HEK293 (cell line): ENCODE data around the gene EGR1.

Experiments used
- CTCF ChIA-PET: fragments of 350-600 bp; formaldehyde crosslinking; extraction: SDS; loops from one replicate; lab custom pipeline; 2021; ENCODE audit warnings: antibody characterized with exemption; lab: Yijun Ruan, JAX
- POLR2A ChIA-PET: fragments of 300-600 bp; formaldehyde crosslinking; extraction: SDS; loops from one replicate; lab custom pipeline; 2020; ENCODE audit warnings: antibody characterized with exemption, inconsistent platforms; lab: Yijun Ruan, JAX
- H3K27ac ChIP-seq: fragments of 200-500 bp; sonication (Bioruptor generic); 2 replicates; pipeline ENCODE4 v1.5.1; 2014; ENCODE audit warnings: low read depth, low read length, control low read depth, inconsistent platforms; ENCODE audit errors: extremely low read depth
- H3K36me3 ChIP-seq, 2 experiments: fragments of 200-500 bp in 1 of 2; sonication (Bioruptor generic) in 1 of 2; 1 replicate in 1 of 2; 2 replicates in 1 of 2; pipeline ENCODE4 v1.5.1; 2014 to 2017; ENCODE audit warnings: inconsistent platforms in 2 of 2, low read length in 2 of 2; ENCODE audit not compliant: control insufficient read depth in 2 of 2, insufficient read depth in 1 of 2
- H3K4me1 ChIP-seq: fragments of 200-500 bp; sonication (Bioruptor generic); 2 replicates; pipeline ENCODE4 v1.5.1; 2014; ENCODE audit warnings: mild to moderate bottlenecking, low read length, inconsistent platforms; ENCODE audit not compliant: control insufficient read depth, insufficient read depth
- H3K4me3 ChIP-seq: 2 replicates; pipeline ENCODE4 v1.5.1; 2011; ENCODE audit warnings: low read depth, mild to moderate bottlenecking, control low read depth, low read length, moderate library complexity
- H3K9me3 ChIP-seq: fragments of 200-500 bp; sonication (Bioruptor generic); 2 replicates; pipeline ENCODE4 v1.5.1; 2014; ENCODE audit warnings: low read depth, low read length, inconsistent platforms; ENCODE audit not compliant: control insufficient read depth, insufficient read depth
- AEBP2 ChIP-seq: fragments of 450-650 bp; formaldehyde crosslinking; IDR thresholded peaks from 2 replicates; pipeline ENCODE4 v1.5.1; 2016; ENCODE audit warnings: missing biosample characterization, missing genetic modification characterization, borderline replicate concordance
- BCL11A ChIP-seq: fragments of 450-650 bp; formaldehyde crosslinking; IDR thresholded peaks from 2 replicates; pipeline ENCODE4 v1.5.1; 2016; ENCODE audit warnings: low read depth, missing biosample characterization, missing genetic modification characterization
- IKZF3 ChIP-seq: fragments of 450-650 bp; IDR thresholded peaks from 2 replicates; pipeline ENCODE4 v1.5.0; 2018; ENCODE audit warnings: missing biosample characterization, mild to moderate bottlenecking, missing genetic modification characterization, moderate library complexity
- KLF8 ChIP-seq: fragments of 450-650 bp; formaldehyde crosslinking; IDR thresholded peaks from 2 replicates; pipeline ENCODE4 v1.5.1; 2016; ENCODE audit warnings: missing biosample characterization, missing genetic modification characterization
- KLF9 ChIP-seq: fragments of 450-650 bp; formaldehyde crosslinking; IDR thresholded peaks from 2 replicates; pipeline ENCODE4 v1.5.1; 2016; ENCODE audit warnings: missing biosample characterization, missing genetic modification characterization, low read depth
- MEIS1 ChIP-seq: sonication (generic); formaldehyde crosslinking; IDR thresholded peaks from 2 replicates; pipeline ENCODE4 v1.8.1; 2022; ENCODE audit warnings: missing genetic modification reagents, mild to moderate bottlenecking, borderline replicate concordance
- OSR2 ChIP-seq: fragments of 450-650 bp; formaldehyde crosslinking; IDR thresholded peaks from 2 replicates; pipeline ENCODE4 v1.5.1; 2016; ENCODE audit warnings: missing biosample characterization, missing genetic modification characterization
- PBX3 ChIP-seq: sonication (generic); formaldehyde crosslinking; IDR thresholded peaks from 2 replicates; pipeline ENCODE4 v1.8.1; 2022; ENCODE audit warnings: mild to moderate bottlenecking, moderate library complexity, missing genetic modification reagents
- REST ChIP-seq: fragments of 450-650 bp; formaldehyde crosslinking; IDR thresholded peaks from 2 replicates; pipeline ENCODE4 v1.5.1; 2016; ENCODE audit warnings: missing biosample characterization, missing genetic modification characterization
- SP7 ChIP-seq: fragments of 450-650 bp; formaldehyde crosslinking; IDR thresholded peaks from 2 replicates; pipeline ENCODE4 v1.5.1; 2016; ENCODE audit warnings: missing biosample characterization, missing genetic modification characterization
- YY1 ChIP-seq: fragments of 450-650 bp; formaldehyde crosslinking; IDR thresholded peaks from 2 replicates; pipeline ENCODE4 v1.5.1; 2018; ENCODE audit warnings: missing biosample characterization, missing genetic modification characterization
- ZBTB21 ChIP-seq: fragments of 450-650 bp; formaldehyde crosslinking; IDR thresholded peaks from 2 replicates; pipeline ENCODE4 v1.5.1; 2017; ENCODE audit warnings: missing biosample characterization, missing genetic modification characterization
- ZFP41 ChIP-seq: fragments of 450-650 bp; formaldehyde crosslinking; IDR thresholded peaks from 2 replicates; pipeline ENCODE4 v1.5.1; 2016; ENCODE audit warnings: missing biosample characterization, missing genetic modification characterization, borderline replicate concordance
- ZNF112 ChIP-seq: fragments of 450-650 bp; formaldehyde crosslinking; IDR thresholded peaks from 2 replicates; pipeline ENCODE4 v1.5.0; 2017; ENCODE audit warnings: missing biosample characterization, missing genetic modification characterization
- ZNF157 ChIP-seq: fragments of 450-650 bp; formaldehyde crosslinking; IDR thresholded peaks from 2 replicates; pipeline ENCODE4 v1.5.1; 2016; ENCODE audit warnings: missing biosample characterization, missing genetic modification characterization
- ZNF174 ChIP-seq: fragments of 450-650 bp; formaldehyde crosslinking; IDR thresholded peaks from 2 replicates; pipeline ENCODE4 v1.5.0; 2017; ENCODE audit warnings: missing biosample characterization, mild to moderate bottlenecking, missing genetic modification characterization
- ZNF221 ChIP-seq: fragments of 450-650 bp; formaldehyde crosslinking; IDR thresholded peaks from 2 replicates; pipeline ENCODE4 v1.5.1; 2017; ENCODE audit warnings: missing biosample characterization, missing genetic modification characterization, borderline replicate concordance
- ZNF26 ChIP-seq: fragments of 450-650 bp; formaldehyde crosslinking; IDR thresholded peaks from 2 replicates; pipeline ENCODE4 v1.5.1; 2016; ENCODE audit warnings: missing biosample characterization, missing genetic modification characterization
- ZNF416 ChIP-seq: fragments of 450-650 bp; formaldehyde crosslinking; IDR thresholded peaks from 2 replicates; pipeline ENCODE4 v1.5.1; 2016; ENCODE audit warnings: missing biosample characterization, missing genetic modification characterization
- ZNF48 ChIP-seq: fragments of 450-650 bp; formaldehyde crosslinking; IDR thresholded peaks from 2 replicates; pipeline ENCODE4 v1.5.1; 2016; ENCODE audit warnings: missing biosample characterization, missing genetic modification characterization
- ZNF626 ChIP-seq: fragments of 450-650 bp; sonication (Bioruptor Pico); formaldehyde crosslinking; IDR thresholded peaks from 2 replicates; pipeline ENCODE4 v1.5.1; 2018; ENCODE audit warnings: missing biosample characterization, missing genetic modification characterization, inconsistent platforms
- ZNF658 ChIP-seq: fragments of 450-650 bp; formaldehyde crosslinking; IDR thresholded peaks from 2 replicates; pipeline ENCODE4; 2016; ENCODE audit warnings: missing biosample characterization, missing genetic modification characterization
- ZNF701 ChIP-seq: fragments of 450-650 bp; formaldehyde crosslinking; IDR thresholded peaks from 2 replicates; pipeline ENCODE4 v1.5.1; 2016; ENCODE audit warnings: missing biosample characterization, missing genetic modification characterization
- ZNF785 ChIP-seq: fragments of 450-650 bp; formaldehyde crosslinking; IDR thresholded peaks from 2 replicates; pipeline ENCODE4 v1.5.1; 2016; ENCODE audit warnings: missing biosample characterization, missing genetic modification characterization

Gene EGR1

GRCh38 chr5:138444078-138444773, 21.1 kb upstream of the EGR1 start:
- H3K4me3 ChIP-seq: no peak overlapping the region
- H3K36me3 ChIP-seq: peaks cover 0 to 31% of the 10 kb centered on the region in 2 experiments; a peak in 2 of 3 replicates
- no peaks in the 10 kb centered on the region for H3K9me3 ChIP-seq
- no peak for TF ChIP-seq PBX3
- no peak for TF ChIP-seq OSR2 (tag by site-specific recombination)
- no peak for TF ChIP-seq BCL11A (tag by site-specific recombination)
- TF ChIP-seq ZNF221 (tag by site-specific recombination): no peak
- no peak for TF ChIP-seq YY1
- TF ChIP-seq AEBP2: no peak
- TF ChIP-seq MEIS1: no peak
- 0 out of 2 replicates have a peak, but pooled peaks have one; percentile 38 for TF ChIP-seq REST (tag by site-specific recombination)
- peaks cover 8% of the 10 kb centered on the region; the same call in 1 of the 2 replicates for H3K4me1 ChIP-seq
- CTCF ChIA-PET: interaction anchor here (0.6 kb wide), 1 partner anchor 62 kb away, joined by 3 read pairs; no protein-coding TSS in a partner anchor
- no peak overlapping the region for H3K27ac ChIP-seq
- POLR2A ChIA-PET: interaction anchor here (0.5 kb wide), 1 partner anchor 40 kb away, joined by 3 read pairs; no protein-coding TSS in a partner anchor

GRCh38 chr5:138444774-138445546, 20.3 kb upstream of the EGR1 start:
- CTCF ChIA-PET: interaction anchor here (0.6 kb wide), 1 partner anchor 63 kb away, joined by 3 read pairs; no protein-coding TSS in a partner anchor
- POLR2A ChIA-PET: interaction anchor here (0.5 to 1.3 kb wide), 2 partner anchors 20 to 41 kb away, joined by 3 to 4 read pairs; partner anchors contain the start of gene EGR1
- TF ChIP-seq ZNF416 (tag by site-specific recombination) (no peak), ZNF626 (tag by site-specific recombination) (no peak), ZNF658 (no peak), KLF9 (no peak), ZNF701 (tag by site-specific recombination) (no peak), ZNF112 (tag by site-specific recombination) (no peak), ZFP41 (tag by site-specific recombination) (no peak), ZBTB21 (no peak), KLF8 (tag by site-specific recombination) (no peak), ZNF26 (no peak), IKZF3 (no peak), SP7 (tag by site-specific recombination) (no peak), ZNF48 (tag by site-specific recombination) (no peak), ZNF785 (tag by site-specific recombination) (no peak), ZNF157 (tag by site-specific recombination) (no peak), ZNF174 (tag by site-specific recombination) (no peak)

More at GRCh38 chr5:138444774-138445546, 20.3 kb upstream of the EGR1 start:
- Histone ChIP-seq H3K36me3 (peaks cover 0 to 31% of the 10 kb centered on the region in 2 experiments; a peak in 2 of 3 replicates), H3K27ac (no peak overlapping the region), H3K4me1 (peaks cover 7% of the 10 kb centered on the region; the same call in 1 of the 2 replicates), H3K9me3 (no peaks in the 10 kb centered on the region), H3K4me3 (no peak overlapping the region)
